Measurements from ENCODE around the gene NUFIP2.
"Not testable (repeated sequence)": the region's sequence is repeated elsewhere in the genome, so short reads cannot be mapped to it uniquely, and the experiment has no call there.

NUFIP2 gene

GRCh38 chr17:29234972-29235371, 59.0 kb downstream of the NUFIP2 start:
- DNase-seq: not testable (repeated sequence)

- no peak for DNase-seq
These were observed 60.6 kb downstream of the NUFIP2 start for GRCh38 chr17:29233301-29233700.

DNA sequence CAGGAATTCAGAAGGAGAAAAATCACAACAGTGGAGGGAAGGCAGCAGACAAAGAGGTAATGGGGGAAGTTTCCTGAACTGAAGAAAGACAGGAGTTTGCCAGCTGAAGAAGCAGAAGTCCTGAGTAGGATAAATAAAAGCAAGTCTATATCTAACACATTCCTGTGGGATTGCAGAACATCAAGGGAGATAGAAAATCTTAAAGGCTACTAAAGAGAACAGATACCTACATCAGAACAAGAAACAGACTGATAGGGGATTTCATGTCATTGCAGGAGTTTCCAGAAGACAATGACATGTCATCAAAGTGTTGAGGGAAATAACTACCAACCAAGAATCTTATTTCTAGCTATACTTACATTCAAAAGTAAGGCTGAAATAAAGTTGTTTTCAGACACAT, 68.6 kb downstream of the NUFIP2 start:
- DNase-seq: no peak

DNA sequence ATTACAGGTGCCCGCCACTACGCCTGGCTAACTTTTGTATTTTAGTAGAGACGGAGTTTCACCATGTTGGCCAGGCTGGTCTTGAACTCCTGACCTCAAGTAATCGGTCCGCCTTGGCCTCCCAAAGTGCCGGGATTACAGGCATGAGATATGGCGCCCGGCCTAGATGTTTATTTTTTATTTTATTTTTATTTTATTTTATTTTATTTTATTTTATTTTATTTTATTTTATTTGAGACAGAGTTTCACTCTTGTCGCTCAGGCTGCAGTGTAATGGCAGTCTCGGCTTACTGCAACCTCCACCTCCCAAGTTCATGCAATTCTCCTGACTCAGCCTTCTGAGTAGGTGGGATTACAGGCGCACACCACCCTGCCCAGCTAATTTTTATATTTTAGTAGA, 72.6 kb downstream of the NUFIP2 start:
- not testable (repeated sequence) for DNase-seq

DNA sequence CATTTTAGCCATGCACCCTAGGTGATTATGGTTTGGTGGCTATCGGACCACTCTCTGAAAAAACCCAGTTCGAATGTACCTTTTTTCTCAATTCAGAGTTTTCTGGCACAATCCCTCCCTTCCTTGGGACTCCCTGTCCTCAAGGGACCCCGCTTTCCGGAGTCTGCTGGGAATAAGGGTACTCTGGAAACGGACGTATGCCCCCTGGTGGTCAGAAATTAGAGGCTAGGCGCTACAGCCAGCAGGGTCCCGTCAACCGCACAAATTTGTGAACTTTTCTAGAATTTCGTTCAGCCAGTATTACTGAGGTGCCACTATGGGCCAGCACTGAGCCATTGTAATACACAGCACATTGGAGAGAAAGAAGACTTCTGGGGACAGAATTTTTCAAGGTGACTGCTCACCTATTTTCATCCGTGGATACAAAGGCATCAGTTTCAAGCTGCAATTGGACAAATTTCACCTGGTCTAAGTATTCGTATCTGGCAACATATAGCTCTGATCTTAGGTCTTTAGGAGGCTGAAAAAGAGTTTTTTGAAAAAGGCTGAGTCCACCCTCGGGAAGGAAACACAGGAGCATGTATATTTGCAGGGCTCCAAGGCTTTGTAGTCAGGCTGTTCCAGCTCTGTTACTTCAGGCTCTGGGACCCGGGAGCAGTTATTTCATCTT, 74.4 kb downstream of the NUFIP2 start:
- DNase-seq: peak; percentile 51

DNA sequence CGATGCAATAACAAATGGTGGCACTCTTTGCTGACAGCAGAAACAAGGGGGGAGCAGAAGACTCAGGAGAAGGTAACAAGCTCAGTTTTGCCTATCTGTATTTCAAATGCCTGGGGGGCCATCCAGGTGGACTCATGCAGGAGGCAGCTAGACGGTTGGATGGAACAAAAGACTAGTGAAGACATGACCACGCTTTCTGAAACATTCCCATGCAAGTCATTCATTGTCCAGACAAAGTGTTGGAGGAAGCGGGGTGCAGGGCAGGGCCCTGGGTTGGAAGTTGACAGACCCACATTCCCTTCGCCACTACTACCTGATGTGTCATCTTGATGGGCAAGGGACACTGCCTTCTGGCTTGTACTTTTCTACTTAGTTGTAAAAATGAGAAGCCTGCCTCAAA, 77.1 kb downstream of the NUFIP2 start:
- DNase-seq: no peak

DNA sequence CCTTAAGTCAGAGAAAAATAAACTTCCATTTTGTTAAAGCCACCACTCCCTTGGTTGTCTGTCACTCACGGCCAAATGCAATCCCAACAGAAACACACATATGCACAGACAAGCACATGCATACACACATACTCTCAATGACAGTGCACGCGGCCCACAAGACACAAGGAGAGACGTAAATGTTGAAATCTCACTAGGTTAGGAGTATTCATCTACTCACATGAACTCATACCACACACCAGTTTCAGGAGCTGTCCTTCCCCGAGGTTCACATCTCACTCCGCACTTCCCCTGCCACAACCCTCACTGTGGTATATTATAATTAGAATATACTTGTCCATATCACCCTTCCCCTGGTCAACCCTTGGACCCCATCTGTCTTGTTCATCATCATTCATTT, 77.8 kb downstream of the NUFIP2 start:
- DNase-seq: no peak

DNA sequence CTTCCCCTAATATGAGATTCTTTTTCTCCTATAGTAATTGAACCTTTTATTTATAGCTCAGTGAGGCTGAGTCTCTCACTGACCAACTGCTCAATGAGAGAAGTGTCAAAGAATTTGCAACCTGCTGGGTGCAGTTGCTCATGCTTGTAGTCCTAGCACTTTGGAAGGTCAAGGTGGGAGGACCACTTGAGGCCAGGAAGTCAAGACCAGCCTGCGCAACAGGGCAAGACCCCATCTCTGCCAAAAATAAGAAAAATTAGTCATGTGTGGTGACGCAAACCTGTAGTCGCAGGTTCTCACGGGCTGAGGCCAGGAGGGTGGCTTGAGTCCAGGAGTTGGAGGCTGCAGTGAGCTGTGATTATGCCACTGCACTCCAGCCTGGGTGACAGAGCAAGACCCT, 78.2 kb downstream of the NUFIP2 start:
- DNase-seq: peak; percentile 47

DNA sequence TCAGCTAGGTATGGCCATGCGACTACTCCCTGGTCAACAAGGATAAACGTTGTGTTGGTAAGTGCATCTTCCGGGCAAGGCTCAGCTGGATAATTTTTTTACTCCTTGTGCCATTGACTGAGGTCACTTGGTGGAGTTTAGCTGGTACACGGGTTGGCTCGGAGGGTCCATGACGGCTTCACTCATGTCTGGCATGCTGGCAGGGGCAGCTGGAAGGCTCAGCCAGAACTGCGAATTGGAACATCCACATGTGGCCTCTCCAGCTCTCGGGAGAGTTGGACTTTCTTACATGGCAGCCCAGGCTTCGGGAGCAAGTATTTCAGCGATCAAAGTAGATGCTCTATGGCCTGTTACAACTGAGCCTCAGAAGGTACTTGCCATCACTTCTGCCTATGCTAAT, 78.8 kb downstream of the NUFIP2 start:
- no peak for DNase-seq

DNA sequence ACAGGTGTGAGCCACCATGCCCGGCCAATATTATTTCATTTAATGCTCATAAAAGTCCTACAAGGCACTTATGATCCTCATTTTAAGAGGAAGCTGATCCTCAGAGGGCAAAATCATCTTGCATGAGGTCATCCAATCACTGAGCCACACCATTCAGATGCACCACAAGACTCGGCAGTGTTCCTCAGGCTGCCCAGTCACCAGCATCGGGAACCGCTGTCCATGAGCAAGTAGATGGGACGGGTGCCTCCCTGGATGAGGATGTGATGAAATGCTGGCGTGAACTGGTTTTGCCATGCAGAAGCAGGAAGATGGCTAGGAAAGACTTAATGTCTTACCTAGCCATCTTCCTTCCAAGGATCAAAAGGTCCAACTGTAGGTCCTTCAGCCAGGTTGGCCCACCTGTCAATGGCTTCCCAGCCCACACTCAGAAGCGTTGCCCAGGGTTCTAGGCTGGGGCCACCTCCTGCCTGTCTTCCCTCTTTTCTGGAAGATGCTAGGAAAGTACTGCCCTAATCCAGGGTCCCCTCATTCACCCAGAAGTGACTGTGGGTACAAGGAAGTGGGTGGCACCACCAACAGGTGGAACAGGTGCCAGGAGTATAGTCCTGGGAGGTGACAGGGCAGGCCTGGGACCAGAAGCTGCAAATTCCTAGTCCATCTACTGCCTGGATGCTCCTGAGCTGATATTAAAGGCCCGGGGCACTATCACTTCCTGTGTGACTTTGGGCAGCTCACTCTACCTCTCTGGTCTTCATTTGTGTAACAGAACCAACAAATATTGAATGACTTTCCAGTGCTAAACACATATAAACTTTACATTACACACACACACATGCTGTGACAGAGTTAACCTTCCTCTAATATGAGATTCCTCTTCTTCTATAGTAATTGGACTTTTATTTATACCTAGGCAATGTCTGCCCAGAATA, 79.5 kb downstream of the NUFIP2 start:
- no peak for DNase-seq

- no peak for DNase-seq
These were observed 81.2 kb downstream of the NUFIP2 start for GRCh38 chr17:29212681-29213121.

DNA sequence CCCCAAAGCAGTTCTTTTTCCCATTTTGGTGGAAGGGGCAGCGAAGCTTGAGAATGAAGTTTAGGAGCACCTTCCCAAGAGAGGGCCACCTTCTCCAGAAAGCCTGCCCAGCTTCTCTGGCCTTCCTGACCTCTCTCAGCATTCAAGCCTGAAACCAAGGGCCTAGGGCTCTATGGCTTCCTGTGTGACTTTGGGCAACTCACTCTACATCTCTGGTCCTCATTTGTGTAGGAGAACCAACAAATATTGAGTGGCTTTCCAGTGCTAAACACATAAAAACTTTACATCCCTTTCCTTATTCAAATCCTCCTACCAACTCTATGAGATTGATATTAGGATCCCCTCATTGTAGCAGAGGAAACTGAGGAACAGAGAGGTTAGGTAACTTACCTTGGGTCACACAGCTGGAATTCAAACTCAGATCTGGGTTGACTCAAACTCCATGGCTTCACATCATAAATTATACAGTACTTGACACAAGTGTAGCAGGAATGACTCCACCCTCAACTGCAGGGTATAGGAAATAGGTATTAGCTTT, 81.8 kb downstream of the NUFIP2 start:
- no peak for DNase-seq

GRCh38 chr17:29210879-29211278, 83.1 kb downstream of the NUFIP2 start:
- peak; percentile 3 for DNase-seq

- no peak for DNase-seq
These were observed 84.9 kb downstream of the NUFIP2 start for GRCh38 chr17:29209073-29209472.

- no peak for DNase-seq
These were observed 86.0 kb downstream of the NUFIP2 start for GRCh38 chr17:29207975-29208374.

All from kidney glomerular epithelial cell (primary cell).